ENCODE results near the gene STUM. TPM values are rescaled to one million over a fixed set of nuclear protein-coding genes. Genes with fewer than 3 reads are reported as not detected.

Gene STUM
- total RNA-seq, 1 donor from 2014 or later: not detected

GRCh38 chr1:226566760-226567159 lies 18.2 kb downstream of the STUM start:
- H3K4me2 ChIP-seq: no peak overlapping the region
- H3K9me3 ChIP-seq (ENCODE audit: low read depth): no peaks in the 10 kb centered on the region
- H4K20me1 ChIP-seq (ENCODE audit: low read depth): no peaks in the 10 kb centered on the region
- no peaks in the 10 kb centered on the region for H3F3A ChIP-seq (ENCODE audit: low read depth)
- H3K79me2 ChIP-seq (ENCODE audit: low read depth): no peaks in the 10 kb centered on the region
- H3K27ac ChIP-seq: no peak overlapping the region
- H3K27ac Mint-ChIP-seq: no peak overlapping the region
- H3K36me3 ChIP-seq: no peaks in the 10 kb centered on the region
- H3K9me3 Mint-ChIP-seq: peaks cover 2% of the 10 kb centered on the region
- H2AFZ ChIP-seq (replicated peaks): no peak overlapping the region
- DNase-seq (ENCODE audit: low spot score): no peak
- H3K36me3 Mint-ChIP-seq: no peaks in the 10 kb centered on the region
- H3K4me1 Mint-ChIP-seq: peaks cover 13% of the 10 kb centered on the region
- H3K4me3 ChIP-seq: no peak overlapping the region
- H3K27me3 ChIP-seq: no peaks in the 10 kb centered on the region
- H3K4me1 ChIP-seq: peaks cover 6% of the 10 kb centered on the region
- H3K4me3 Mint-ChIP-seq: no peak overlapping the region
- TF ChIP-seq CTCF (IDR thresholded peaks at IDR 0.05) (no peak), EZH2phosphoT487 (IDR thresholded peaks at IDR 0.05) (no peak), EZH2 (IDR thresholded peaks at IDR 0.05) (no peak)
- no peak overlapping the region for H3K9ac ChIP-seq
- peaks cover 3% of the 10 kb centered on the region for H3K27me3 Mint-ChIP-seq (ENCODE audit: insufficient read depth, low read depth)

GRCh38 chr1:226568077-226568831 lies 19.7 kb downstream of the STUM start:
- no peak for TF ChIP-seq EZH2phosphoT487 (IDR thresholded peaks at IDR 0.05)
- peak; percentile 46 for TF ChIP-seq CTCF (IDR thresholded peaks at IDR 0.05)
- Histone ChIP-seq H3K4me1 (peaks cover 6% of the 10 kb centered on the region), H3F3A (ENCODE audit: low read depth) (no peaks in the 10 kb centered on the region), H3K27ac (no peak overlapping the region), H2AFZ (replicated peaks) (no peak overlapping the region), H3K9ac (no peak overlapping the region), H3K9me3 (ENCODE audit: low read depth) (no peaks in the 10 kb centered on the region), H3K4me2 (no peak overlapping the region), H3K79me2 (ENCODE audit: low read depth) (no peaks in the 10 kb centered on the region), H3K36me3 (no peaks in the 10 kb centered on the region), H3K27me3 (no peaks in the 10 kb centered on the region), H4K20me1 (ENCODE audit: low read depth) (no peaks in the 10 kb centered on the region), H3K4me3 (no peak overlapping the region)
- peaks cover 3% of the 10 kb centered on the region for H3K27me3 Mint-ChIP-seq (ENCODE audit: insufficient read depth, low read depth)
- H3K4me1 Mint-ChIP-seq: peaks cover 13% of the 10 kb centered on the region
- H3K27ac Mint-ChIP-seq: no peak overlapping the region
- peaks cover 2% of the 10 kb centered on the region for H3K9me3 Mint-ChIP-seq
- no peak overlapping the region for H3K4me3 Mint-ChIP-seq
- H3K36me3 Mint-ChIP-seq: no peaks in the 10 kb centered on the region
- DNase-seq (ENCODE audit: low spot score): peak; percentile 22

GRCh38 chr1:226568975-226569741 lies 20.6 kb downstream of the STUM start:
- Histone ChIP-seq H4K20me1 (ENCODE audit: low read depth) (no peaks in the 10 kb centered on the region), H3K79me2 (ENCODE audit: low read depth) (no peaks in the 10 kb centered on the region), H3K9ac (no peak overlapping the region), H3K4me3 (no peak overlapping the region), H3K9me3 (ENCODE audit: low read depth) (no peaks in the 10 kb centered on the region), H3K4me2 (no peak overlapping the region), H3K27me3 (no peaks in the 10 kb centered on the region), H3F3A (ENCODE audit: low read depth) (no peaks in the 10 kb centered on the region), H3K4me1 (peaks cover 6% of the 10 kb centered on the region), H3K36me3 (no peaks in the 10 kb centered on the region), H2AFZ (replicated peaks) (no peak overlapping the region), H3K27ac (no peak overlapping the region)
- no peak for DNase-seq (ENCODE audit: low spot score)
- H3K9me3 Mint-ChIP-seq: peaks cover 2% of the 10 kb centered on the region
- H3K36me3 Mint-ChIP-seq: no peaks in the 10 kb centered on the region
- H3K27me3 Mint-ChIP-seq (ENCODE audit: insufficient read depth, low read depth): peaks cover 5% of the 10 kb centered on the region
- H3K4me3 Mint-ChIP-seq: no peak overlapping the region
- peaks cover 13% of the 10 kb centered on the region for H3K4me1 Mint-ChIP-seq
- TF ChIP-seq CTCF (IDR thresholded peaks at IDR 0.05): no peak
- no peak for TF ChIP-seq EZH2 (IDR thresholded peaks at IDR 0.05)
- no peak for TF ChIP-seq EZH2phosphoT487 (IDR thresholded peaks at IDR 0.05)
- no peak overlapping the region for H3K27ac Mint-ChIP-seq

Measured in neural progenitor cell (in vitro differentiated cells).